ENCODE results near the gene SLC9A7. TPM values are rescaled to one million over a fixed set of nuclear protein-coding genes. Genes with fewer than 3 reads are reported as not detected.
A peak's percentile ranks its signal among the peaks of the same experiment; 100 is the strongest.

SLC9A7 gene
- total RNA-seq, 2 donors from 2014 or later, result 6.5 to 7.5 TPM

- Histone ChIP-seq H3K36me3 (no peaks in the 10 kb centered on the region), H3K9me3 (no peaks in the 10 kb centered on the region), H3K4me1 (peaks cover 0 to 20% of the 10 kb centered on the region in 2 donors), H3K27ac (peak overlapping the region; percentile 81 to 90), H3K27me3 (no peaks in the 10 kb centered on the region), H3K4me3 (peak overlapping the region; percentile 51 to 66)
- DNase-seq (ENCODE audit: low spot score), result no peak
- no peak for TF ChIP-seq CTCF (IDR thresholded peaks at IDR 0.05)
Observed at GRCh38 chrX:46573892-46574773, 184.8 kb downstream of the SLC9A7 start.

- H3K4me1 ChIP-seq, result peaks cover 0 to 15% of the 10 kb centered on the region in 2 donors
- no peaks in the 10 kb centered on the region for H3K36me3 ChIP-seq
- TF ChIP-seq CTCF (IDR thresholded peaks at IDR 0.05), result peak in 1 of 2 donors; percentile 46
- peak within 1 kb of the TSS; percentile 51 to 66 for H3K4me3 ChIP-seq
- DNase-seq (ENCODE audit: low spot score), result peak; percentile 76
- no peaks in the 10 kb centered on the region for H3K9me3 ChIP-seq
- no peaks in the 10 kb centered on the region for H3K27me3 ChIP-seq
- peak within 1 kb of the TSS; percentile 81 to 90 for H3K27ac ChIP-seq
Observed at GRCh38 chrX:46573331-46573891, 185.5 kb downstream of the SLC9A7 start, which contains the start of gene CHST7. Gene CHST7, plus strand, starts transcription at chrX:46573765. Its CDS starts 167 bp downstream, at chrX:46573932.

- Histone ChIP-seq H3K4me3 (no peak overlapping the region), H3K4me1 (peaks cover 0 to 9% of the 10 kb centered on the region in 2 donors), H3K9me3 (no peaks in the 10 kb centered on the region), H3K27ac (peak overlapping the region in 1 of 2 donors; percentile 90), H3K27me3 (no peaks in the 10 kb centered on the region), H3K36me3 (no peaks in the 10 kb centered on the region)
- DNase-seq (ENCODE audit: low spot score), result no peak
- no peak for TF ChIP-seq CTCF (IDR thresholded peaks at IDR 0.05)
Observed at GRCh38 chrX:46572340-46572936, 186.5 kb downstream of the SLC9A7 start.

GRCh38 chrX:46571423-46572339 lies 187.2 kb downstream of the SLC9A7 start:
- Histone ChIP-seq H3K4me1 (peaks cover 0 to 5% of the 10 kb centered on the region in 2 donors), H3K9me3 (no peaks in the 10 kb centered on the region), H3K4me3 (no peak overlapping the region), H3K27me3 (no peaks in the 10 kb centered on the region), H3K27ac (no peak overlapping the region), H3K36me3 (no peaks in the 10 kb centered on the region)
- no peak for DNase-seq (ENCODE audit: low spot score)
- no peak for TF ChIP-seq CTCF (IDR thresholded peaks at IDR 0.05)

- Histone ChIP-seq H3K4me3 (no peak overlapping the region), H3K9me3 (no peaks in the 10 kb centered on the region), H3K36me3 (no peaks in the 10 kb centered on the region), H3K27ac (no peak overlapping the region), H3K27me3 (no peaks in the 10 kb centered on the region), H3K4me1 (peaks cover 0 to 5% of the 10 kb centered on the region in 2 donors)
- no peak for DNase-seq (ENCODE audit: low spot score)
- no peak for TF ChIP-seq CTCF (IDR thresholded peaks at IDR 0.05)
Observed at GRCh38 chrX:46569621-46570020, 189.3 kb downstream of the SLC9A7 start.
